IMR-90 (cell line): ENCODE data around the gene PHACTR3. TPM values are rescaled to one million over a fixed set of nuclear protein-coding genes. Genes with fewer than 3 reads are reported as not detected.

ENCODE experiments used
- ATAC-seq: fragments of 200-7000 bp; cut with Tn5 transposase; 2 replicates; pipeline ENCODE4 v1.9.1; 2020; ENCODE audit warnings: low read depth, mild to moderate bottlenecking, moderate library complexity
- BruUV-seq: library from RNA; stranded (reverse); fragments of 400-500 nt; replicated peaks from 2 replicates; lab custom pipeline; 2021; lab: Mats Ljungman, UMichigan
- CTCF ChIA-PET: fragments of 300-600 bp; formaldehyde crosslinking; extraction: SDS; loops from one replicate; lab custom pipeline; 2021; ENCODE audit warnings: antibody characterized with exemption; lab: Yijun Ruan, JAX
- POLR2A ChIA-PET: fragments of 300-600 bp; sonication (Branson Sonifier 250); formaldehyde crosslinking; loops from one replicate; lab custom pipeline; 2022; ENCODE audit warnings: antibody characterized with exemption; ENCODE audit not compliant: unreplicated experiment; lab: Charles Lee
- DNase-seq: peaks from one replicate; pipeline ENCODE4 v3.0.0; 2013
- H2AFZ ChIP-seq: replicated peaks from 2 replicates; pipeline ENCODE3; 2013; ENCODE audit warnings: low read length, mild to moderate bottlenecking; ENCODE audit not compliant: poor library complexity
- H2AK5ac ChIP-seq: 2 replicates; pipeline ENCODE4 v1.6.1; 2013; ENCODE audit warnings: low read depth, low read length, inconsistent platforms
- H2AK9ac ChIP-seq: replicated peaks from 2 replicates; pipeline ENCODE3; 2013; ENCODE audit warnings: mild to moderate bottlenecking, low read depth, low read length, moderate library complexity; ENCODE audit not compliant: poor library complexity
- H2BK120ac ChIP-seq: 2 replicates; pipeline ENCODE4 v1.6.1; 2013; ENCODE audit warnings: low read depth, low read length, inconsistent platforms
- H2BK15ac ChIP-seq: 3 replicates; pipeline ENCODE4 v1.6.1; 2013; ENCODE audit warnings: low read depth, low read length, inconsistent platforms
- H2BK20ac ChIP-seq: 2 replicates; pipeline ENCODE4 v1.6.1; 2013; ENCODE audit warnings: low read depth, mild to moderate bottlenecking, inconsistent platforms, low read length, moderate library complexity
- H2BK5ac ChIP-seq: 2 replicates; pipeline ENCODE4 v1.6.1; 2013; ENCODE audit warnings: mild to moderate bottlenecking, low read depth, low read length, inconsistent platforms; ENCODE audit not compliant: poor library complexity, severe bottlenecking
- H3K14ac ChIP-seq: replicated peaks from 2 replicates; pipeline ENCODE4 v1.6.1; 2013; ENCODE audit warnings: low read depth, low read length, inconsistent platforms
- H3K18ac ChIP-seq: 2 replicates; pipeline ENCODE4 v1.6.1; 2013; ENCODE audit warnings: low read depth, low read length, control low read depth
- H3K23ac ChIP-seq: 2 replicates; pipeline ENCODE4 v1.6.1; 2013; ENCODE audit warnings: low read depth, low read length, inconsistent platforms
- H3K27ac ChIP-seq: 2 replicates; pipeline ENCODE4 v1.5.1; 2013; ENCODE audit warnings: mild to moderate bottlenecking, control low read depth, low read length; ENCODE audit not compliant: insufficient read depth
- H3K27me3 ChIP-seq: 2 replicates; pipeline ENCODE4 v1.6.1; 2013; ENCODE audit warnings: low read length; ENCODE audit not compliant: control insufficient read depth, insufficient read depth
- H3K36me3 ChIP-seq: 2 replicates; pipeline ENCODE4 v1.6.1; 2013; ENCODE audit warnings: low read length, mixed read lengths; ENCODE audit not compliant: control insufficient read depth, insufficient read depth
- H3K4ac ChIP-seq: 2 replicates; pipeline ENCODE4 v1.6.1; 2013; ENCODE audit warnings: low read depth, low read length, inconsistent platforms
- H3K4me1 ChIP-seq: 2 replicates; pipeline ENCODE4 v1.6.1; 2013; ENCODE audit warnings: low read length, mixed read lengths; ENCODE audit not compliant: control insufficient read depth, insufficient read depth
- H3K4me2 ChIP-seq: 2 replicates; pipeline ENCODE4 v1.6.1; 2013; ENCODE audit warnings: low read depth, mild to moderate bottlenecking, control low read depth, low read length, moderate library complexity
- H3K4me3 ChIP-seq: 2 replicates; pipeline ENCODE4 v1.5.1; 2013; ENCODE audit warnings: low read depth, mild to moderate bottlenecking, control low read depth, low read length, moderate library complexity; ENCODE audit not compliant: insufficient read depth
- H3K56ac ChIP-seq: 2 replicates; pipeline ENCODE4 v1.6.1; 2013; ENCODE audit warnings: low read length, inconsistent platforms; ENCODE audit not compliant: insufficient read depth; ENCODE audit errors: extremely low read depth
- H3K79me1 ChIP-seq, 2 experiments: 2 replicates each; pipeline ENCODE4 v1.6.1; 2013; ENCODE audit warnings: low read length in 2 of 2, inconsistent platforms in 1 of 2, low read depth in 1 of 2
- H3K9ac ChIP-seq: 2 replicates; pipeline ENCODE4 v1.6.1; 2013; ENCODE audit warnings: low read depth, low read length, control low read depth
- H3K9me1 ChIP-seq: 2 replicates; pipeline ENCODE4 v1.6.1; 2013; ENCODE audit warnings: low read length, inconsistent platforms; ENCODE audit not compliant: insufficient read depth
- H3K9me3 ChIP-seq: 2 replicates; pipeline ENCODE4 v1.6.1; 2013; ENCODE audit warnings: low read length; ENCODE audit not compliant: control insufficient read depth, insufficient read depth
- H4K20me1 ChIP-seq: 2 replicates; pipeline ENCODE4 v1.6.1; 2013; ENCODE audit warnings: low read length, inconsistent platforms; ENCODE audit not compliant: insufficient read depth
- H4K5ac ChIP-seq: 2 replicates; pipeline ENCODE4 v1.6.1; 2013; ENCODE audit warnings: mild to moderate bottlenecking, low read depth, low read length, control low read depth
- H4K8ac ChIP-seq, 2 experiments: 2 replicates each; pipeline ENCODE4 v1.6.1; 2013; ENCODE audit warnings: low read depth in 2 of 2, low read length in 2 of 2, control low read depth in 1 of 2, inconsistent platforms in 1 of 2
- H4K91ac ChIP-seq: 2 replicates; pipeline ENCODE4 v1.6.1; 2013; ENCODE audit warnings: low read depth, low read length, inconsistent platforms; ENCODE audit not compliant: insufficient read depth
- ELK1 ChIP-seq: fragments of 150-350 bp; IDR thresholded peaks from 2 replicates; pipeline ENCODE4 v1.6.1; 2016; ENCODE audit warnings: low read depth, mild to moderate bottlenecking, low read length, moderate library complexity, borderline replicate concordance
- FOS ChIP-seq: fragments of 150-350 bp; IDR thresholded peaks from 2 replicates; pipeline ENCODE4 v1.6.1; 2016; ENCODE audit warnings: low read depth, low read length
- NFE2L2 ChIP-seq: fragments of 150-350 bp; IDR thresholded peaks from 2 replicates; pipeline ENCODE4 v1.6.1; 2016; ENCODE audit warnings: low read depth, mild to moderate bottlenecking, low read length
- RCOR1 ChIP-seq: IDR thresholded peaks from 2 replicates; pipeline ENCODE4 v1.6.1; 2012; ENCODE audit warnings: mild to moderate bottlenecking, low read length, improper control_type of control experiment; ENCODE audit not compliant: insufficient replicate concordance
- RFX5 ChIP-seq: IDR thresholded peaks from 2 replicates; pipeline ENCODE4 v1.8.0; 2012; ENCODE audit warnings: low read depth, mild to moderate bottlenecking, low read length, moderate library complexity
- WGBS, 2 experiments: methylation state at CpG; one replicate each; pipeline versions ENCODE4 v1.1.5 to v1.1.7; 2013; ENCODE audit warnings: missing lambda C conversion rate in 2 of 2; ENCODE audit not compliant: insufficient read length in 1 of 2; ENCODE audit errors: extremely low coverage in 2 of 2; 5-methylcytosine and 5-hydroxymethylcytosine counted together
- dilution Hi-C: fragments of 300-500 bp; cut with HindIII; formaldehyde crosslinking; loops from one replicate; pipeline ENCODE4 v1.14.3; 2018; ENCODE audit warnings: low sequenced_read_pairs; ENCODE audit not compliant: unreplicated experiment
- in situ Hi-C: fragments of 300-500 bp; cut with MboI; formaldehyde crosslinking; loops from 3 replicates; pipeline ENCODE4 v1.14.3; 2019; ENCODE audit warnings: low sequenced_read_pairs, inconsistent platforms, mixed read lengths
- intact Hi-C: fragments of 100-400 bp; cut with micrococcal nuclease; formaldehyde crosslinking; loops from 2 replicates; pipeline ENCODE4 v1.10.0; 2022
- polyA plus RNA-seq, 3 experiments: library from polyadenylated mRNA; depleted of rRNA; stranded (reverse); fragments of >200 nt; gene quantifications; 2 replicates each; pipeline ENCODE4 v1.2.3, GENCODE V29; 2012; ENCODE audit warnings: low replicate concordance in 1 of 3
- total RNA-seq: library from RNA; depleted of rRNA; stranded (reverse); fragments of >200 nt; gene quantifications from 2 replicates; pipeline ENCODE4 v1.2.3, GENCODE V29; 2012

The PHACTR3 gene
- total and polyA plus RNA-seq, 2 of the 4 experiments (the other 2 are of a cell fraction), result not detected

GRCh38 chr20:59731376-59731775 lies 127.0 kb downstream of the PHACTR3 start:
- H3K4me3 ChIP-seq, result no peak overlapping the region
- no peaks in the 10 kb centered on the region for H3K36me3 ChIP-seq
- no peak overlapping the region for H2AFZ ChIP-seq
- no peak overlapping the region for H3K23ac ChIP-seq
- no peak overlapping the region for H3K56ac ChIP-seq
- H2AK9ac ChIP-seq, result no peak overlapping the region
- TF ChIP-seq NFE2L2 (no peak), RFX5 (no peak), RCOR1 (no peak), FOS (no peak), ELK1 (no peak)
- dilution Hi-C loops (no loop called here), in situ Hi-C loops (no loop called here), intact Hi-C loops (no loop called here)
- no peak overlapping the region for H4K91ac ChIP-seq
- no peak overlapping the region for H3K14ac ChIP-seq
- no peak overlapping the region for H2BK20ac ChIP-seq
- no peak overlapping the region for H2BK5ac ChIP-seq
- H4K5ac ChIP-seq, result no peak overlapping the region
- no peaks in the 10 kb centered on the region for H3K4me1 ChIP-seq
- H3K4me2 ChIP-seq, result no peak overlapping the region
- no peak overlapping the region for H3K9ac ChIP-seq
- no peak overlapping the region for H2AK5ac ChIP-seq
- DNase-seq, result no peak
- BruUV-seq, result no TSS peak
- no peak overlapping the region for H3K18ac ChIP-seq
- H3K9me1 ChIP-seq, result no peaks in the 10 kb centered on the region
- H4K20me1 ChIP-seq, result no peaks in the 10 kb centered on the region
- no peak overlapping the region for H3K27ac ChIP-seq
- H3K4ac ChIP-seq, result no peak overlapping the region
- H2BK120ac ChIP-seq, result no peak overlapping the region
- H4K8ac ChIP-seq, result no peak overlapping the region
- no peak for ATAC-seq
- no peaks in the 10 kb centered on the region for H3K27me3 ChIP-seq
- no CpG with 5 or more reads among the region's 2 CpGs for WGBS, 2 experiments
- CTCF ChIA-PET, result no interaction called here
- H2BK15ac ChIP-seq, result no peak overlapping the region
- peaks cover 18% of the 10 kb centered on the region for H3K9me3 ChIP-seq
- POLR2A ChIA-PET, result no interaction called here
- H3K79me1 ChIP-seq, result no peaks in the 10 kb centered on the region
